GM08714 (cell line): Measurements from ENCODE around the gene SIRT7.
"Not testable (repeated sequence)": the region's sequence is repeated elsewhere in the genome, so short reads cannot be mapped to it uniquely, and the experiment has no call there.

Source experiments
- H3K4me3 ChIP-seq: fragments of 200-500 bp; sonication (Bioruptor generic); 2 replicates; pipeline ENCODE4 v1.5.1; 2014; ENCODE audit warnings: mild to moderate bottlenecking, low read length, inconsistent platforms
- ZNF274 ChIP-seq: IDR thresholded peaks from 2 replicates; pipeline ENCODE4 v1.6.1; 2012; ENCODE audit warnings: mild to moderate bottlenecking, low read depth, low read length

SIRT7 gene

DNA sequence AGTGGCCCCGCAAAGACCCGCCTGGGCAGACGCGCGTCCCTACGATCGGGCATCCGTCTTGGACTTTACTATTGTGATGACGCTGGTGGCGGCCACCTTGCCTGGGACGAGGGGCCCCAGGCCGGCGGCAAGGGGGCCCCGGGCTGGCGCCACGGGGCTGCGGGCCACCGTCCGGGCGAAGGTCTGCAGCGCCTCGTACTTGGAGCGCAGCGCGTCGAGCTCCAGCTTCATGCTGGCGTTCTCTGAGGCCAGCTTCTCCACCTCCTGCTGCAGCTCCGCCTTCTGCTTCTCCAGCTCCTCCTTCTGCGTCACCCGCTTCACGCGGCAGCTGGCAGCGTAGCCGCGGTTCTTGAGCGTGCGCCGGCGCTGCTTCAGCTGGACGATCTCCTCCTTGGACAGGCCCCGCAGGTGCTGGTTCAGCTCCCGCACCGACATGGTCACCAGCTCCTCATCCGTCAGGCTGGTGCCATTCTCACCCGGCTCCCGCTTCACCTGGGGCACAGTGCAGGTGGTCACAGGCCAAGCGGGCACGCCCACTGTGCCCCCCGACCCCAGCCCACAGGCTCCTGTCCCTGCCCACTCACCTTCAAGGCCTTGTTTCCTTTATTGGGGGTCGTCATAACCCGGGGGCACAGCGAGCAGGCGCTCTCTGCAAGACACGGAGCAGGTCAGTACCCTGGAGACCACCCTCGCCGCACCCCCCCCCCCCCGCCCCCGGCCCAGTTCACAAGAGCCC is 4.8 kb upstream of the SIRT7 start:
- H3K4me3 ChIP-seq = no peak overlapping the region
- no peak for TF ChIP-seq ZNF274

DNA sequence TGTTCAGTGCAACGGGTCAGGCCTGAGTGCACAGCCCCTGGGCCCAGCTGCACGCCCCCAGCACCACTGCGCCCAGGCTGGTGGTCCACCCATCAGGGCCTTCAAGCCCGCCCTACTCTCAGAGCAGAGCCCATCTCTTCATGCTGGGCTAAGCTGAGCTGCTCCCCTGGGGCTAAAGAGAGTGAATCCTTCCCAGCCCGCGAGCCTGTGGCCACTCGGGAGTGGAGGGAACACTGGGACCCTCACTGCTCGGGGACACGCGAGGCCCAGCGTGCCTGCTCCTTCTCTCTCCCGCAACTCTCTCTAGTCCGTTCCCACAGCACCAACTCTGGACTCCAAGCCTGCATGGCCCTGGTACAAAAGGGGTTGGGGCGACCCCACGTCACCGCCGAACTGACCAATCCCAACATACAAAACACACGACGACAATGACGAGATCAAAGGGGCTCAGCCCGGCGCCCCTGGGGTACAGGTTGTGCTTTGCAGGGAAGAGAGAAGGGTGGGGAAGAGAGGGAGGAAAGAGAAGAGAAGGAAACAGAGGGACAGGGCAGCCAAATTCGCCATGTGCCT is 4.1 kb upstream of the SIRT7 start:
- no peak overlapping the region for H3K4me3 ChIP-seq
- TF ChIP-seq ZNF274 = no peak

- H3K4me3 ChIP-seq = no peak overlapping the region
- no peak for TF ChIP-seq ZNF274
Measured at GRCh38 chr17:81921537-81921862, 3.5 kb upstream of the SIRT7 start.

GRCh38 chr17:81920612-81921536 is 2.9 kb upstream of the SIRT7 start:
- TF ChIP-seq ZNF274 = no peak
- no peak overlapping the region for H3K4me3 ChIP-seq

DNA sequence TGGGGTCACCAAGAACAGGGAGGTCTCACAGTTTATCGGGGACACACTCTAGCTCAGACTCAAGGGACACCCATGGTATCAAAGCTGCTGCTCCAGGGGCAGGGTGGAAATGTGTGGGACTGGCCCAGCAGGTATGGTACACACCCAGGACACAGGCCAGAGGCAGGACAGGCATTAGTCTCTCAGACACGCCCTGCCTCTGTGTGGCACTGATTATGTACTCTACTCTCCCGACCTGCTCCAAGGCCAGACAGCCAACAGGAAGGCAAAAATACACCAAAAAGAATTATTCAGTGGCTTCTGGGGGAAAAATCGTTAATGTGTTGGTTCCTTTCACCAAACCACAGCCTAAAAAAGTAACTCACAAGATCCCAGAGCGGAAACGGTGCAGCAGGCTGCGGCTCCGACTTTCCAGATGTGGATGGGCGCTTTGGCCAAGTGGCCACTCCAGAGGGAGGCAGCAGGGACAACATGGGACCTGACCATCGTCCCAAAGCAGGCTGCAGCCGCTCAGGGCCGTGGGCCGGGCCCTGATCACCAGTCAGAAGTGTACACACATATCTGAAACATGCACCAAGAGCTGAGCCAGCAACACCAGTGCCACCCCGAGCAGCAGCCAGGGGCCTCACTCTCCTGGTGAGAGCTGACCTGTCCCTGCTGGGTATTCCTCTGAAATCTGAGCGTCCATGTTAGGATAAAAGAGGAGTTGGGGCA is 1.0 kb upstream of the SIRT7 start:
- no peak overlapping the region for H3K4me3 ChIP-seq
- no peak for TF ChIP-seq ZNF274

- not testable (repeated sequence) for H3K4me3 ChIP-seq
Measured at GRCh38 chr17:81918333-81918669, 325 bp upstream of the SIRT7 start.

GRCh38 chr17:81916234-81917001 is 1.6 kb downstream of the SIRT7 start:
- TF ChIP-seq ZNF274 = no peak
- H3K4me3 ChIP-seq = peak overlapping the region; percentile 83; the same call in 1 of the 2 replicates

GRCh38 chr17:81915331-81915730 is 2.6 kb downstream of the SIRT7 start:
- no peak overlapping the region for H3K4me3 ChIP-seq
- no peak for TF ChIP-seq ZNF274

- no peak overlapping the region for H3K4me3 ChIP-seq
- no peak for TF ChIP-seq ZNF274
Measured at GRCh38 chr17:81914103-81914850, 3.7 kb downstream of the SIRT7 start.

- no peak for TF ChIP-seq ZNF274
Measured at GRCh38 chr17:81913394-81914102, 4.4 kb downstream of the SIRT7 start.

DNA sequence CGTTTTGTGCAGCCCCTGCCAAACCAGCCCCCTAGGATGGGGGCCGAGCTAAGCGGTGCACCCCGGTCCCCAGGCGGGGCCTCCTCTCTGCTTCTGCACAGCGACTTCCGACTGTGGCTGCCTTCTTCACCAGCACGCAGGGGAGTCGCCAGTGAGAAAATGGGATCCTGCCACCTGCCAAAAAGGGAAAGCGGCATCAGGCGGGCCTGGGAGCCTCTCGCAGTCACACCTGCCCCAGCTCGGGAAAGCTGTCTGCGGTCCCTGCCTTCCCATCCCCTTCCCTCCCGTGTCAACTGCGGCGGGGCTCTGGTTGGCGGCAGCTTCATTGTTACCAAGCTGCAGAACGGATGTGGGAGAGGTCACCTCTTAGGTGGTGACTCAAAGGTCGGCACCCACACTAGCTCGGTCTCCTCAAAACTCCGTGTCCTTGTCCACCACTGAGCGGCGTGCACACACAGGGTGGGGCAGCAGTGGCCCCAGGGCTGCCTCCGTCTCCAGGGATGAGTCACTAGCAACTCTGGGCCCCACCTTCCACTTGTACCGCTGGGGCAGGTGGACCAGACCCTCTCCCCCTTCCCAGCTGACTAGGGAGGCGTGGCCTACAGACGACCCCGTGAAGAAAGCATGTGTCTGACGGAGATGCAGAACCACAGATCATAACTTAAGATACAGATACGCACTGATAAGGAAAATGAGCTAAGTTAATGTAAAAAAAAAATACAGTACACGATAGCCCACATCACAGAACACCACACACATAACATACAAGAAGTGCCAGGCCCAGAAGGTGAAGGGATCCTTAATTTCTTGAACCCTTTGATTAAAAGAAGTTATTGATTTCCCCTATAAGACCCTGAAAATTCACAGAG is 5.3 kb downstream of the SIRT7 start:
- TF ChIP-seq ZNF274 = no peak
- H3K4me3 ChIP-seq = no peak overlapping the region

More at GRCh38 chr17:81913394-81914102, 4.4 kb downstream of the SIRT7 start:
- no peak overlapping the region for H3K4me3 ChIP-seq

- H3K4me3 ChIP-seq = no peak overlapping the region
Measured at GRCh38 chr17:81911969-81912368, 6.0 kb downstream of the SIRT7 start.

More at GRCh38 chr17:81911969-81912368, 6.0 kb downstream of the SIRT7 start:
- TF ChIP-seq ZNF274 = no peak
